RWPE2 (cell line): ENCODE measurements around the gene EDRF1.

Experiments
- ATAC-seq: fragments of 200-7000 bp; cut with Tn5 transposase; 3 replicates; pipeline ENCODE4 v1.9.1; 2021; ENCODE audit warnings: low read depth
- DNase-seq: peaks from one replicate; pipeline ENCODE4 v3.0.0-alpha.2; 2020; ENCODE audit warnings: low spot score
- H3K27ac ChIP-seq: fragments of 450-650 bp; 2 replicates; pipeline ENCODE4 v1.5.1; 2017; ENCODE audit warnings: mild to moderate bottlenecking; ENCODE audit not compliant: poor library complexity, severe bottlenecking
- H3K27me3 ChIP-seq: fragments of 250-450 bp; sonication (Bioruptor Pico); 2 replicates; pipeline ENCODE4 v1.5.1; 2021; ENCODE audit warnings: mild to moderate bottlenecking, moderate library complexity; ENCODE audit not compliant: insufficient read depth, poor library complexity, severe bottlenecking
- H3K36me3 ChIP-seq: fragments of 250-450 bp; sonication (Bioruptor Pico); 2 replicates; pipeline ENCODE4 v1.5.1; 2020; ENCODE audit warnings: low read depth, mild to moderate bottlenecking, moderate library complexity
- H3K4me1 ChIP-seq: fragments of 250-450 bp; sonication (Bioruptor Pico); 2 replicates; pipeline ENCODE4 v1.5.1; 2021; ENCODE audit warnings: mild to moderate bottlenecking, moderate library complexity; ENCODE audit not compliant: insufficient read depth, poor library complexity, severe bottlenecking
- H3K4me3 ChIP-seq: fragments of 250-450 bp; sonication (Bioruptor Pico); 2 replicates; pipeline ENCODE4 v1.5.1; 2021; ENCODE audit warnings: mild to moderate bottlenecking, moderate library complexity; ENCODE audit not compliant: severe bottlenecking
- H3K9me3 ChIP-seq: fragments of 250-450 bp; sonication (Bioruptor Pico); 2 replicates; pipeline ENCODE4 v1.5.1; 2021; ENCODE audit warnings: mild to moderate bottlenecking, moderate library complexity; ENCODE audit not compliant: severe bottlenecking
- TF ChIP-seq, protein P1 (sequence below): fragments of 450-650 bp; IDR thresholded peaks from one replicate; pipeline ENCODE4 v1.5.1; 2017; ENCODE audit warnings: mild to moderate bottlenecking, moderate library complexity; ENCODE audit not compliant: poor library complexity, severe bottlenecking

The EDRF1 gene

DNA sequence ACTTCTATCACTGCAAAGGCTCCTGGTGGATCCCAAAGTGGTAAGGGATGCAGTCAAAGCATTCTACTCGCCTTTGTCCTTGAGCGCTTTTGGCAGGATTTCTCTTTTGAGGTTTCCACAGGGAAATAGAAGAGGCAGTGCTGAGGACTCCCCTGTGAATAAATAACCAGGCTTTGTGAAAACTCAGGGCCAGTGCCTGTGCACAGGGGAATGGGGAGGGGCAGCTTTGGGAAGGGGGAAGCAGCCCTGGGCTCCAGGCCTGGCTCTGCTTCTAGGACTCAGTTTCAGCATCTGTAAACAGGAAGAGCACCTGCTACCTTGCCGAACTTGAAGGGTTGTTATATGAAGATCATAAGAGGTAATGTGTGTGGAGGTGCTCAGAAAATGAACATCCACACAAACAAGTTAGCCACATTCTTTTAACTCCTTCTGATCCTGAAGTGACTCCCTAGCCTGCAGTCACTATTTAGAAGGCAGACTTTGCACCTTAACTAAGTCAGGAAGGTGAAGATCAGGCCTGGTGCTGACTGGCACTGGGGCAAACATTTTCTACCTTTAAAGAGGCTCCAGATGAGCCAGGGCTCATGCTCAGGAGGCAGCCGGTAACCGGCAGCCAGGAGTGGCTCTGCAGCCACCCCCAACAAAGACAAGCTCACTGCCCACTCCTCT, 78.6 kb downstream of the EDRF1 start:
- no peaks in the 10 kb centered on the region for H3K27me3 ChIP-seq
- no peaks in the 10 kb centered on the region for H3K9me3 ChIP-seq
- ATAC-seq (no peak), DNase-seq (no peak)
- H3K27ac ChIP-seq, result no peak overlapping the region
- TF ChIP-seq, protein P1, sequence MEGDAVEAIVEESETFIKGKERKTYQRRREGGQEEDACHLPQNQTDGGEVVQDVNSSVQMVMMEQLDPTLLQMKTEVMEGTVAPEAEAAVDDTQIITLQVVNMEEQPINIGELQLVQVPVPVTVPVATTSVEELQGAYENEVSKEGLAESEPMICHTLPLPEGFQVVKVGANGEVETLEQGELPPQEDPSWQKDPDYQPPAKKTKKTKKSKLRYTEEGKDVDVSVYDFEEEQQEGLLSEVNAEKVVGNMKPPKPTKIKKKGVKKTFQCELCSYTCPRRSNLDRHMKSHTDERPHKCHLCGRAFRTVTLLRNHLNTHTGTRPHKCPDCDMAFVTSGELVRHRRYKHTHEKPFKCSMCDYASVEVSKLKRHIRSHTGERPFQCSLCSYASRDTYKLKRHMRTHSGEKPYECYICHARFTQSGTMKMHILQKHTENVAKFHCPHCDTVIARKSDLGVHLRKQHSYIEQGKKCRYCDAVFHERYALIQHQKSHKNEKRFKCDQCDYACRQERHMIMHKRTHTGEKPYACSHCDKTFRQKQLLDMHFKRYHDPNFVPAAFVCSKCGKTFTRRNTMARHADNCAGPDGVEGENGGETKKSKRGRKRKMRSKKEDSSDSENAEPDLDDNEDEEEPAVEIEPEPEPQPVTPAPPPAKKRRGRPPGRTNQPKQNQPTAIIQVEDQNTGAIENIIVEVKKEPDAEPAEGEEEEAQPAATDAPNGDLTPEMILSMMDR, result no peak
- peaks cover 10% of the 10 kb centered on the region for H3K36me3 ChIP-seq
- no peaks in the 10 kb centered on the region for H3K4me1 ChIP-seq
- H3K4me3 ChIP-seq, result no peak overlapping the region

- DNase-seq (no peak), ATAC-seq (no peak)
- Histone ChIP-seq H3K36me3 (no peaks in the 10 kb centered on the region; the same call in 1 of the 2 replicates), H3K4me1 (no peaks in the 10 kb centered on the region), H3K9me3 (no peaks in the 10 kb centered on the region), H3K27ac (no peak overlapping the region), H3K27me3 (no peaks in the 10 kb centered on the region), H3K4me3 (no peak overlapping the region)
- TF ChIP-seq, protein P1, result no peak
Observed at GRCh38 chr10:125799451-125800182, 80.1 kb downstream of the EDRF1 start.

GRCh38 chr10:125801574-125801973, 82.1 kb downstream of the EDRF1 start:
- H3K4me3 ChIP-seq, result no peak overlapping the region
- no peak overlapping the region for H3K27ac ChIP-seq
- peaks cover 11% of the 10 kb centered on the region for H3K36me3 ChIP-seq
- no peaks in the 10 kb centered on the region for H3K4me1 ChIP-seq
- TF ChIP-seq, protein P1, result no peak
- no peaks in the 10 kb centered on the region for H3K9me3 ChIP-seq
- DNase-seq, result no peak
- no peak for ATAC-seq
- no peaks in the 10 kb centered on the region for H3K27me3 ChIP-seq

GRCh38 chr10:125802131-125802530, 82.6 kb downstream of the EDRF1 start:
- Histone ChIP-seq H3K36me3 (peaks cover 17% of the 10 kb centered on the region), H3K4me3 (no peak overlapping the region), H3K27me3 (no peaks in the 10 kb centered on the region), H3K27ac (no peak overlapping the region), H3K4me1 (no peaks in the 10 kb centered on the region), H3K9me3 (no peaks in the 10 kb centered on the region)
- no peak for DNase-seq
- ATAC-seq, result no peak
- TF ChIP-seq, protein P1, result no peak

DNA sequence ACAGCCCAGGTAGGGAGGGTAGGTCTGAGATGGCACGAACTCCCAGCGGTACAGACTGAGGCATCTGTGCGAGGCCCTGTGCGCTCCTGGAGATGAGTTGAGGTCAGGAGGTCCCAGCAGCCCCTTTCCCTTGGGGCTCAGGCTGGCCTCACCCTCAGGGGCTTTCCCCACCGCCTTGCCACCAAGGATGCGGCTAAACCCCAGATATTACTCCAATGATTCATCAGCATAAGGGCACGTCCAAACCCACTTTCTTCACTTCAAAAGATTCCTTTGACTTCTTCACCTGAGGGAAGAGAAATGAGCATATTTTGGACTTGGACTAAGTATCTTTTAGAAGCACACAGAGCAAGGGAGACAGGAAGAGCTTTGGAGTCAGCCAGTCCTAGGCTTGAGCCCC, 83.2 kb downstream of the EDRF1 start:
- ATAC-seq, result peak; percentile 17; the same call in 1 of the 3 replicates
- Histone ChIP-seq H3K9me3 (no peaks in the 10 kb centered on the region), H3K4me3 (no peak overlapping the region), H3K27me3 (no peaks in the 10 kb centered on the region), H3K4me1 (no peaks in the 10 kb centered on the region), H3K27ac (no peak overlapping the region), H3K36me3 (peaks cover 18% of the 10 kb centered on the region)
- no peak for DNase-seq
- TF ChIP-seq, protein P1, result no peak
